B cell (primary cell): ENCODE results near the gene RPL29.

ENCODE experiments used
- CTCF ChIP-seq: fragments of 200-600 bp; IDR thresholded peaks from one replicate; pipeline ENCODE4 v1.8.0; 2022; ENCODE audit warnings: antibody characterized with exemption, mild to moderate bottlenecking
- EZH2 ChIP-seq: IDR thresholded peaks from 2 replicates; pipeline ENCODE4 v1.6.1; 2012; ENCODE audit warnings: borderline replicate concordance, low read depth, mild to moderate bottlenecking, moderate library complexity, low read length; ENCODE audit not compliant: insufficient read depth, poor library complexity, severe bottlenecking

GRCh38 chr3:52038227-52038626, 42.5 kb upstream of the RPL29 start:
- TF ChIP-seq CTCF = no peak
- TF ChIP-seq EZH2 = no peak
